ENCODE data around the gene DBF4. TPM values are rescaled to one million over a fixed set of nuclear protein-coding genes. Genes with fewer than 3 reads are reported as not detected.
"Not testable (repeated sequence)": the region's sequence is repeated elsewhere in the genome, so short reads cannot be mapped to it uniquely, and the experiment has no call there.

The DBF4 gene
- polyA plus RNA-seq, 3 donors: 17.3 to 21.0 (median 19.8) TPM

GRCh38 chr7:87944547-87944946, 68.3 kb downstream of the DBF4 start:
- DNase-seq (ENCODE audit: low read depth in 3 of 3, low spot score in 2 of 3): no peak

GRCh38 chr7:87945926-87946325, 69.6 kb downstream of the DBF4 start:
- DNase-seq (ENCODE audit: low read depth in 3 of 3, low spot score in 2 of 3): not testable (repeated sequence)

GRCh38 chr7:87948371-87948770, 72.1 kb downstream of the DBF4 start:
- DNase-seq (ENCODE audit: low read depth in 3 of 3, low spot score in 2 of 3): no peak

Other genes starting within 250 kb of the DBF4 start
- gene RUNDC3B, start 248.1 kb upstream of the DBF4 start, polyA plus RNA-seq (ENCODE audit: insufficient read length in 3 of 3): 1 to 10 TPM; 1.1 to 1.4 (median 1.4) TPM
- 10 to 100 TPM; 29.9 to 41.2 (median 36.6) TPM for gene SLC25A40, start 133 bp upstream of the DBF4 start, polyA plus RNA-seq (ENCODE audit: insufficient read length in 3 of 3)
- 10 to 100 TPM; 13.0 to 13.1 (median 13.1) TPM for gene ADAM22, start 57.8 kb downstream of the DBF4 start, polyA plus RNA-seq (ENCODE audit: insufficient read length in 3 of 3)